RWPE1 (cell line): ENCODE data around the gene LINC00632.

Experiments
- CTCF ChIA-PET: fragments of 350-600 bp; sonication (Branson Sonifier 250); formaldehyde crosslinking; extraction: SDS; loops from one replicate; lab custom pipeline; 2021; lab: Yijun Ruan, JAX
- POLR2A ChIA-PET: fragments of 400-600 bp; formaldehyde crosslinking; extraction: SDS; loops from one replicate; lab custom pipeline; 2020; ENCODE audit warnings: antibody characterized with exemption; ENCODE audit not compliant: low non-redundant PET; lab: Yijun Ruan, JAX
- DNase-seq: peaks from one replicate; pipeline ENCODE4 v3.0.0; 2012; ENCODE audit warnings: low spot score
- H3K27ac ChIP-seq: fragments of 450-650 bp; 2 replicates; pipeline ENCODE4 v1.5.1; 2017
- CTCF ChIP-seq: fragments of 450-650 bp; conservative IDR thresholded peaks from 2 replicates; pipeline ENCODE4 v1.5.1; 2017; ENCODE audit warnings: low read depth, mild to moderate bottlenecking

LINC00632 gene

GRCh38 chrX:140821280-140821679 lies 111.7 kb downstream of the LINC00632 start:
- no peak for DNase-seq
- TF ChIP-seq CTCF: no peak
- POLR2A ChIA-PET: no interaction called here
- H3K27ac ChIP-seq: no peak overlapping the region
- CTCF ChIA-PET: interaction anchor here (0.7 kb wide), 1 partner anchor 37 kb away, joined by 3 read pairs; no protein-coding TSS in a partner anchor

GRCh38 chrX:140822184-140822583 lies 112.6 kb downstream of the LINC00632 start:
- TF ChIP-seq CTCF: no peak
- POLR2A ChIA-PET: no interaction called here
- DNase-seq: no peak
- CTCF ChIA-PET: no interaction called here
- H3K27ac ChIP-seq: no peak overlapping the region

GRCh38 chrX:140822861-140823260 lies 113.3 kb downstream of the LINC00632 start:
- H3K27ac ChIP-seq: no peak overlapping the region
- CTCF ChIA-PET: no interaction called here
- no peak for TF ChIP-seq CTCF
- POLR2A ChIA-PET: no interaction called here
- DNase-seq: no peak

- TF ChIP-seq CTCF: no peak
- POLR2A ChIA-PET: no interaction called here
- H3K27ac ChIP-seq: no peak overlapping the region
- CTCF ChIA-PET: no interaction called here
- DNase-seq: no peak
Observed at GRCh38 chrX:140836874-140837273, 127.3 kb downstream of the LINC00632 start.
